Memory B cell (primary cell): ENCODE measurements around the gene FBXO24.
A peak's percentile ranks its signal among the peaks of the same experiment; 100 is the strongest.

Experiments used
- ATAC-seq: fragments of 150-1000 bp; cut with Tn5 transposase; 2 replicates; pipeline ENCODE4 v1.10.0; 2021; ENCODE audit warnings: low read depth, mild to moderate bottlenecking, moderate library complexity
- DNase-seq, 2 donors: peaks; one replicate each; pipeline ENCODE4 v3.0.0; 2022; ENCODE audit warnings: low spot score in 2 of 2
- H3K27ac Mint-ChIP-seq: one replicate; pipeline ENCODE4 v1.8.0; 2022; ENCODE audit warnings: mild to moderate bottlenecking, moderate library complexity, mixed read lengths
- H3K27me3 Mint-ChIP-seq: one replicate; pipeline ENCODE4 v1.8.0; 2022; ENCODE audit warnings: mixed read lengths
- H3K36me3 Mint-ChIP-seq: one replicate; pipeline ENCODE4 v1.8.0; 2022; ENCODE audit warnings: mild to moderate bottlenecking, mixed read lengths
- H3K4me1 Mint-ChIP-seq: one replicate; pipeline ENCODE4 v1.8.0; 2022; ENCODE audit warnings: mixed read lengths
- H3K4me3 Mint-ChIP-seq: one replicate; pipeline ENCODE4 v1.8.0; 2022; ENCODE audit warnings: mild to moderate bottlenecking, moderate library complexity, mixed read lengths
- H3K9me3 Mint-ChIP-seq: one replicate; pipeline ENCODE4 v1.8.0; 2022; ENCODE audit warnings: mixed read lengths

The FBXO24 gene

DNA sequence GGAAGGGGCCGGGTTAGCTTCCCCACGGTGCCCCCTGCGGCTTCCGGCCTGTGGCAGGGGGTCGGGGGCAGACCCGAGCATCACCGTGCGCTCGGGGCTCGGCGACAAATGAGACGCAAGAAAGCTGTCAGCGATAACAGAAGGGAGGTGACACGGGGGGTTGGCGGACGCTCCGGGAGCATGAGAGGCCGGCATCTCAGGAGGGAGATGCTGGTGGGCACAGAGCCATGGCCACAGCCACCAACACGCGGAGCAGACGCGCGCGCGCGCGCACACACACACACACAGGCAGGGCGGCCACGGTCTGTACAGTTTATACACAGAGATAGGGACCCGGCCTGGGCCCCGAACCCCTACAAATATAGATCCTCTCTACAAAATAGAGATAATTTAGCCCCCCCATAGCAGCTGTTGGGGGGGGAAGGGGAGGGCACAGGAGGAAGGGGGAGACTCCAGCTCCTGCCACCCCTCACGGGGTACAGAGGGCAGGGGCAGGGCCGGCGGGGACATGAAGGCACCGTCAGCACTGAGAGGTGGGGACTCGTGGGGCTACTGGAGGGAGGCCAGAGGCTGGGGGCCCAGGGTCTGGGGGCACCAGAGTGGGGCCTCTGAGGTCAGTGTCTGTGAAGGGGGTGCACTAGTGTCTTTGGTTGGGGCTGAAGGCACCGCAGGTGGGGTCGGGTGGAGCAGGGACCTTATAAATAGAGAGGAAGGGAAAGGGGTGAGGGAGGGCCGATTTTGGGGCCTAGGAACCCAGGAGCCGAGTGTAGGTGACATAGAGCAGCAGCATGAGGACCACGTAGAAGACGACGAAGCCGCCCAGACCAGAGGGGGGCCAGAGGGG, 11.5 kb upstream of the FBXO24 start:
- DNase-seq (no peak), ATAC-seq (no peak)
- Mint-ChIP-seq H3K27me3 (no peaks in the 10 kb centered on the region), H3K36me3 (peaks cover 30% of the 10 kb centered on the region), H3K9me3 (no peaks in the 10 kb centered on the region), H3K4me1 (peaks cover 5% of the 10 kb centered on the region), H3K4me3 (no peak overlapping the region), H3K27ac (no peak overlapping the region)

DNA sequence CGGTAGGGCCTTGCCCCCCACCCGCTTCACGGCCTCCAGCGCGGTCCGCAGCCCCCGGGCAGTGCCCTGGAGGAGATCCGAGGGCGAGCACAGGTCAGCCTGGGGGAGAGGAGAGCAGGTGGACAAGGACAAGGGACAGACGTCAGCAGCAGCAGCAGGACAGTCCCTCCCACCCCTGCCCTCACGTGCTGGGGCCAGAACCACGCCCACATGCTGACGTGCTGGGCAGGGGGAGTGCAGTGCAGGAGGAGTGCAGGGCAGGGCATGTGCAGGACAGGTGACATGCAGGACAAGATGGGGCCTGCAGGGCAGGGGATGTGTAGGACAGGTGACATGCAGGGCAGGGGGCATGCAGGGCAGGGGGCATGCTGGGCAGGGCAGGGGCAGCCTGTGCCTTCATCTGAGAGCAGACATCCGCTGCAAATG, 10.9 kb upstream of the FBXO24 start:
- no peak for ATAC-seq
- no peak overlapping the region for H3K4me3 Mint-ChIP-seq

DNA sequence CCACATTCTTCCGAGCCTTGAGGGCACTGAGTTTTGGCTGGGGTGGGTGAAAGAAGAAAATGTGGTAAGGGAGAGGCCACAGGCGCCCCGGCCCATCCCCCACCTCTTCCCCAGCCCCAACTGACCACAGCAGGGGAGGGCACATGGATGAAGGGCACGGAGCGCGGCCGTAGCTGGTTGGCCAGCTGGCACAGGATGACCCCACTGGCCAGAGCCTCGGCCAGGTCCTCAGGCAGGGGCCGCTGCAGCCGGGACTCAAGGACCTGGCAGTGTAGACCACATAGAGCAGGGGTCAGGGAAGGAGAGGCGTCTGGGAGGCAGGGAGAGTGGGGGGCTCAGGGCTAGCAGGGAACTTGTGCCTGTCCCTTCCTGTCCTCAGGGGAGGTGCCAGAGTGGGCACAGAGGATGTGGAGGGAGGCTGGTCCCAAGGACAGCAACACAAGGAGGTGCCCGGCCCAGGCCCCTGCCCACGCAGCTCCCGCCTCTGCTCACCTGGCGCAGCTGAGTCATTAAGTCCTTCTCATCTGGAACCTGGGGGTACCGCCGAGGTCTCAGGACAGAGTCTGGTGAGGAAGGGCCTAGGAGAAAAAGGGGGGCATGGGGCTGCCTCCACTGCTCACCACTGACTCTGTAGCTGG, 10.3 kb upstream of the FBXO24 start:
- Mint-ChIP-seq H3K27me3 (no peaks in the 10 kb centered on the region), H3K9me3 (no peaks in the 10 kb centered on the region), H3K27ac (no peak overlapping the region), H3K4me1 (peaks cover 4% of the 10 kb centered on the region), H3K4me3 (no peak overlapping the region), H3K36me3 (peaks cover 32% of the 10 kb centered on the region)
- ATAC-seq (no peak), DNase-seq (no peak)

More for the DNA sequence above, 10.9 kb upstream of the FBXO24 start:
- H3K36me3 Mint-ChIP-seq, result peaks cover 32% of the 10 kb centered on the region
- no peak overlapping the region for H3K27ac Mint-ChIP-seq
- no peak for DNase-seq
- H3K4me1 Mint-ChIP-seq, result peaks cover 4% of the 10 kb centered on the region
- H3K9me3 Mint-ChIP-seq, result no peaks in the 10 kb centered on the region
- no peaks in the 10 kb centered on the region for H3K27me3 Mint-ChIP-seq

DNA sequence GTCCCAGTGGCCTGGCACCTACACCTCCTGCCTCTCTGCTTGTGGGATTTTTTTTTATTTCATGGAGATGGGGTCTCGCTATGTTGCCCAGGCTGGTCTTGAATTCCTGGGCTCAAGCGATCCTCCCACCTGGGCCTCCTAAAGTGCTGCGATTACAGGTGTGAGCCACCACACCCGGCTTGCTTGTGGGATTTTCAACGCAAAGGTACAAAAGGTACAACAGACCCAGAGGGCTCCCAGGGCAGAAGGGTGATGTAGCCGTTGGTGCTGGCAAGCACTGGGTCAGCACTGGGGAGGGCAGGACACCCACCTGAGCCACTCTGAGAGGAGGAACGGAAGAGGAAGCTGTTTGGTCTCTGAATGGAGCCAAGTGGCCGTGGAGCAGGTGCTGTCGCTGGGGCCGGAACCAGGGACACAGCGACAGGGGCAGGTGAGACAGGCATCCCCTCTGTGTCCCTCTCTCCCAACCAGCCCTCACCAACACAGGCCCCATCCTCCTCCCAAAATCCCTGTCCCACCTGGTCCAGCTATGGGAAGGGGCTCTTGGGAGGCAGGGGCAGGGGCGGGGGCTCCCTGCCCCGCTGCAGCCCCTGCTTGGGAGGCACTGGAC, 9.6 kb upstream of the FBXO24 start:
- Mint-ChIP-seq H3K27me3 (no peaks in the 10 kb centered on the region), H3K36me3 (peaks cover 32% of the 10 kb centered on the region), H3K9me3 (no peaks in the 10 kb centered on the region), H3K4me1 (peaks cover 4% of the 10 kb centered on the region), H3K4me3 (no peak overlapping the region), H3K27ac (no peak overlapping the region)
- DNase-seq (no peak), ATAC-seq (no peak)

DNA sequence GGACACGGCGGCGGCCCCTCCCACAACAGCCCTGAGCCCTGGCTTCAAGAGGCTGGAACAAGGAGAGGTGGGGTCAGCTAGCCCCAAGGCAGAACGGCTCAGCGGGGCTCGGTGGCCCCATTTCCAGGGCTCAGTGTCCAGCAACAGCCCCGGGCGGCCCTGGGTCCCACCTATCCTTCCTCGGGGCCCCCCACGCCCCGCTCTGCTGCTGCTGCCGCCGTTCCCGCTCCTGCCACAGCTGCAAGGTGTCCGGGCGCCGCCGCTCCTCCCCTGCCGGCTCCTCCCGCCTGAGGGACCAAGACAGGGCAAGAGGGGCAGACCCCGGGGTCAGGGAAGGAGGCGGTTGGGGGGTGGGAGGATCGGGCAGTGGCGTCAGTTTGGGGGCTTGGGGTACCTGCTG, 9.0 kb upstream of the FBXO24 start:
- Mint-ChIP-seq H3K4me1 (peaks cover under 1% of the 10 kb centered on the region), H3K27ac (no peak overlapping the region), H3K36me3 (peaks cover 31% of the 10 kb centered on the region), H3K9me3 (no peaks in the 10 kb centered on the region), H3K4me3 (no peak overlapping the region), H3K27me3 (no peaks in the 10 kb centered on the region)
- no peak for ATAC-seq
- no peak for DNase-seq

DNA sequence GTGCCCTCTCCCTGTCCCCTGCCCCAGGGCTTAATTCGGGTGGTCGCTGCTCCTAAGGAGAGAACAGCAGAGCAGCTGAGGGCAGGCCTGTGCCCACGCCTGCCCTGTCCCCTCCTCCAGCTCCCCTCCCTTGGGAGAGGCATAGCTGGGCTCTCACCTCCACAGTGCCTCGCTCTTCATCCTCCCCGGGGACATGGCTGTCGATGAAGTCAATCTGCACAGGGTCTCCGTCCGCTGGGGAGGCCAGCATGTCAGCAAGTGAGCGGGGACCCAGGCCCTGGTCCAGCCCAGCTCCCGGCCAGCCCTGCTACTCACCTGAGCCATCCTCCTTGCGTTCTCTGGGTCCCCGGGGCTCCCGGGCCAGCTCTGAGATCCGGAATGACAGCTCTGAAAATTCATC, 8.6 kb upstream of the FBXO24 start:
- H3K36me3 Mint-ChIP-seq, result peaks cover 27% of the 10 kb centered on the region
- no peak for DNase-seq
- H3K4me1 Mint-ChIP-seq, result peaks cover 1% of the 10 kb centered on the region
- no peaks in the 10 kb centered on the region for H3K27me3 Mint-ChIP-seq
- no peaks in the 10 kb centered on the region for H3K9me3 Mint-ChIP-seq
- no peak for ATAC-seq
- no peak overlapping the region for H3K4me3 Mint-ChIP-seq
- no peak overlapping the region for H3K27ac Mint-ChIP-seq

DNA sequence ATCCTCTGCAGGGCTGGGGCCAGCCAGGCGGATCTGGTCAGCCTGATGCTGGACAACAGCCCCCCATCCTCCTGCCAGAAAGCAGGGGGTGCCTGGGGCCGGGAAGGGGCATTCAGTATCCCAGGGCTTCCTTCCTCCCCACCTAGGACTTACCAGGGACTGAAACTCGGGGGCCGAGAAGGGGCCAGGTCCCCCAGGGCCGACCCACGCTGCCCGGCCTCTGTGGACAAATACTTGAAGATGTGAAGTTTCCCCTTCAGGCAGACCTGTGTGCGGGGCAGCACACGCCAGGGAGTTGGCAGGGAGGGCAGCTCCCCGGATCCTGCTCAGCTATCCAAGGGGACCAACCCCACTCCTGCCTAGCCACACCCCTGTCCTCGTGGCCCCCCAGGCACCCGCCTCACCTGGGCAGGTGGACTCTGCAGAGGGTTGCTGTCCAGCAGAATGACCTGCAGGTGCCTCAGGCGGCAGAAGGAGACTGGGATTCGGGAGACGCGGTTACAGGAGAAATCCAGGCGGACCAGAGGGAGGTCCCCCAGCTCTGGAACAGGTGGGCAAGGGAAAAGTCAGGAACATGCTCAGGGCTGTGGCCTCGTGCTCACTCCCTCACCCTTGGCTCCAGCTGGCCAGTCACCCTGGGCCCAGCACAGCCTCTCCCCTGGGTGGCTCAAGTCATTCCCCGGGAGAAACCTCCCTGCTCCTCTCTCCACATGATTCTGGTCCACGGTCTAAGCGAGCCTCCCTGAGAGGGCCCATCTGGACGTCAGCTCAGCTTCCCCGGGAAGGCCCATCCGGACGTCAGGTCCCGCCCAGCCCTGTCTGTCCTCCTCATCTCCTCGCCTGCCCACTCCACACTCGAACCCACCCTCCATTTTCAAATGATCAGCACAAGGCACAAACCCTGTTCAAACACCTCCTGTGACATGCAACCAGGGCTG, 7.6 kb upstream of the FBXO24 start:
- peak overlapping the region; percentile 63 for H3K27ac Mint-ChIP-seq
- no peak for DNase-seq
- ATAC-seq, result no peak
- peaks cover 7% of the 10 kb centered on the region for H3K4me1 Mint-ChIP-seq
- H3K9me3 Mint-ChIP-seq, result no peaks in the 10 kb centered on the region
- H3K4me3 Mint-ChIP-seq, result no peak overlapping the region
- H3K36me3 Mint-ChIP-seq, result peaks cover 27% of the 10 kb centered on the region
- no peaks in the 10 kb centered on the region for H3K27me3 Mint-ChIP-seq

DNA sequence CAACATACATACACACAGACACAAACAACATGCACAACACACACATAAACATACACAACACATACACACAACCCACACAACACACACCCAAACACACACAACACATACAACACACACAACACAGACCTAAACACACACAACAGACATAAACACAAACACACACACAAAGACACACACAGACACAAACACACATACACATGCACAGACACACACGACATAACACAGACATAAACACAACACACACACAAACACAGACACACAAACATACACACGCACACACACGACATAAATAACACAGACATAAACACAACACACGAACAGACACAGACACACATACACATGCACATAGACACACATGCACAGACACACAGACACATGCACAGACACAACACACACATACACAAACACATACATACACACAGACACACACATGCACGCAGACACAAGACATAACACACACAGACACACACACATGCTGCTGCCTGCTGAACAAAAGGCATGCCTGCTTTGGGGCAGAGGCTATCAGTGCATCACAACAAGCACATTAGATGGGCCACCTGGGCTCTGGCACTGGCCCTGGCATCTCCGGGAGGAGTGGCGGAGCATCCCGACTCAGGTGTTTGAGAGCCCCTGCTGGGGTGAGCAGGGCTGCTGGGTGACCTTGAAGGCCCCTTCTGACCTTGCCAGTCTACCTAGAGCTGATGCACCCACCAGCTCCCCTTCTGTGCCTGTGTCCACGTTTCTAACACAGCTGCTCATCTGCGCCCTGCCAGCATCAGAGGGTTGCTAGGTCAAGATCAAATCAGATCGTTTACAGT, 5.5 kb upstream of the FBXO24 start:
- Mint-ChIP-seq H3K4me3 (no peak overlapping the region), H3K4me1 (peaks cover 26% of the 10 kb centered on the region), H3K36me3 (peaks cover 16% of the 10 kb centered on the region), H3K27ac (no peak overlapping the region), H3K9me3 (no peaks in the 10 kb centered on the region), H3K27me3 (no peaks in the 10 kb centered on the region)
- no peak for ATAC-seq
- no peak for DNase-seq

DNA sequence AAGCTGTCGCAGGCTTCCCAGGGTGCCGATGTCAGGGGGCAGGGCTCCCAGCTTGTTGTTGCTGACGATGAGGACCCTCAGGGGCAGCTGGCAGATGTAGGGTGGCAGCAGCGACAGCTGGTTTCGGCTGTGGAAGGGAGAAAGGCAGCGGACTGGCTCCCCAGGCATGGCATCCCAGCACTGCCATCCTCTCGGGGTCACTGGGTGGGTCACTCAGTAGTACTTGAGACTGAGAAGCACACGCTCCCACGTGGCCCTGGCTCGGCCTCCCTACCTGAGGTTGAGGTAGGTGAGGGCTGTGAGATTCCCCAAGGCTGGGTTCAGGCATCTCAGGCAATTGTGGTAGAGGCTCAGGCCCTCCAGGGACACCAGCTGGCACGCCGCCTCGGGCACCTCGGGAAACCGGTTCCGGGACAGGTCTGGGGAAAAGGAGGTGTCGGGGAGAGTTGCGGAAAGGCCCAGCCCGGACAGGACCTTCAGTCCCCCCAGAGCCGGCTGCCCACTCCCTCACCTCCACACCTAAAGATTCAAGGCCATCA, 4.0 kb upstream of the FBXO24 start:
- H3K4me3 Mint-ChIP-seq, result peak overlapping the region; percentile 60
- H3K9me3 Mint-ChIP-seq, result no peaks in the 10 kb centered on the region
- no peaks in the 10 kb centered on the region for H3K27me3 Mint-ChIP-seq
- no peak for DNase-seq
- H3K4me1 Mint-ChIP-seq, result peaks cover 28% of the 10 kb centered on the region
- H3K36me3 Mint-ChIP-seq, result peaks cover 7% of the 10 kb centered on the region
- ATAC-seq, result no peak
- peak overlapping the region; percentile 94 for H3K27ac Mint-ChIP-seq

DNA sequence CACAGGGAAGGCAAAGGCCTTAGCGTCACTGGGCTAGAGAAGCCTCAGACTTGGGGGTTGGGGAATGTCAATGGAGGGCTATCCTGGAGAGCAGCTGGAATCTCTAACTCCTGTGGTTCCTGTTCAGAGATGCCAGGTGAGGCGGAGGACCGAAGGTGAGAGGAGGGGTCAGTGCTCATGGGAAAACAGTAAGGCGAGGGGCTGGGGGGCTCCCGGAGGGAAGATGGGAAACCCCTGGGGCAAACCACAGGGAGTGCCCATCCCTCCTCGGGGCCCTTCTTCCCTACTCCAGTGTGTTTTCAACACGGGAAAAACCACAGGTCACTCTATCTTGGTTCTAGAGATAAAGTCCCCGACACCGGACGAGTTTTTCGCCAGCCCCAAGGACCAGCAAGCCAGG, 3.5 kb upstream of the FBXO24 start:
- ATAC-seq, result no peak
- Mint-ChIP-seq H3K4me3 (peak overlapping the region; percentile 60), H3K4me1 (peaks cover 28% of the 10 kb centered on the region), H3K36me3 (peaks cover 7% of the 10 kb centered on the region), H3K9me3 (no peaks in the 10 kb centered on the region), H3K27me3 (no peaks in the 10 kb centered on the region), H3K27ac (peak overlapping the region; percentile 94)
- no peak for DNase-seq

DNA sequence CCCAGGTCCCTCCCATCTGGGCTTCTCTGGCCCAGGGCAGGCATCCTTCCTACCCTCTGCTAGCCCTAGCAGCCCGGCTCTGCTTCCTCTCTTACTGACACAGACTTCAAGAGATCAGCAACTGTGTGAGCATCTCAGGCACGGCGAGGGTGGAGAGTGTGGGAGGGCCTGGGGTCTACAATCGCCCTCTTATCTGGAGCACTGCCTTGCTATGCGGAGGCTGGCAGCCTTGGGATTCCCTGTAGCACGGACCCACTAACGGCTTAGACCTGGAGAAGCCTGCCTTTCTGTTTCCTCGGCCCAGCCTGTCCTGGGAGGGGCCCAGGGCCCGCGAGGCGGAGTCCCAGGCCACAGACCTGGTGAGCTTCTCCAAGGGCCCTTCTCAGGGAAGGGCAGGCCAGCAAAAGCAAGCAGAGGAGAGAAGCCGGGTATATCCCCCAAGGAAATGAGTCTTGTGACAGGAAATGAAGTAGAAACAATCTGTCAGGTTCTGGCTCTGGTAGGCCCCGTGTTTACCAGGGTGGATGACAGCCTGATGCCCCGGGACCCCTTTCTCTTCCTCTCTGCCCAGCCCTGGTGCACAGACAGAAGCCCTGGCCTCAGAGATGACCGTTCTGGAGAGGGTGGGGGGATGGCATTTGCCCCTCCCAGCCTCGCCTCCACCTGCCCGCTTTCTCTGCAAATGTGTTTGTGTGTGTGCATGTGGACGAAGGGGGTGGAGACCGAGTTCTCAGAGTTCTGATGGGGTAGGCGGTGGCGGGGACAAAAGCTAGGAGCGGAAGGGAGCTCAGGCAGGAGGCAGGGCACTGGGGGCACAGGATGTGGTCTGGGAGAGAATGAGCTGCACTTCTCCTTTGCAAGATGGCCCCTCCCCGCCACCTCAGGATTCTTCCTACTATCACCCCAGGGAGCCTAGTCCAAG, 2.7 kb upstream of the FBXO24 start:
- Mint-ChIP-seq H3K4me3 (peak overlapping the region; percentile 95), H3K27ac (peak overlapping the region; percentile 94), H3K36me3 (peaks cover 7% of the 10 kb centered on the region), H3K9me3 (no peaks in the 10 kb centered on the region), H3K27me3 (no peaks in the 10 kb centered on the region), H3K4me1 (peaks cover 28% of the 10 kb centered on the region)
- DNase-seq, result peak; percentile 46 to 49
- peak; percentile 3 for ATAC-seq

DNA sequence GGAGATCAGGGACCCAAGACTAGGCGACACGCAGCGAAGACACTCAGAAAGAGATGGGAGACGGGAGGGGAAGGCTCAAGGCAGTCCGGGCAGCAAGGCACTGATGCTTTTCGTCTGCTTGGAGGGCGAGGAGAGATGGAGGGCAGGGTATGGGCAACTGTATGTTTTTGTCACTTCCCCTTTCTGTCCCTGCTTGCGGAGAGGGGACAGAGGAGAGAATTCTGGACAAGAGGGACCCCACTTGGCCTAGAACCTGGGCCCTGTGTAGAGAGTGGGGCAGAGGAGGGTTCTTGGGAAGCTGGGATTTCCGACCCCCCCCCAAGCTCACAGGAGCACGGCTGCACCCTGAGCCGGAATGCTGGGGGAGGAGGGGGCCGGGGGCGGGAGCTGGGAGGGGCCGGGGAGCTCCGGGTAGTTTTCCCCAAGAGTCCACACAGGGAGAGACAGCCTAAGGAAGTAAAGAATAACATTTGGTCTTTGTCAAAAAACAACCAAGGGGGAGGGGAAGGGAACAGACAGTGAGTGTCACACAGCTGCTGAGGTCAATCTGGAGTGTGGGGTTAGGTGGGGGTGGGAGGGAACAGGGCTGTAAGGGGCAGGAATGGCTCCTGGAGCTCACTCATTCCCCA, 2.0 kb upstream of the FBXO24 start:
- no peaks in the 10 kb centered on the region for H3K9me3 Mint-ChIP-seq
- ATAC-seq (no peak), DNase-seq (no peak)
- peak overlapping the region; percentile 95 for H3K4me3 Mint-ChIP-seq
- H3K27ac Mint-ChIP-seq, result peak overlapping the region; percentile 94
- peaks cover 3% of the 10 kb centered on the region for H3K36me3 Mint-ChIP-seq
- no peaks in the 10 kb centered on the region for H3K27me3 Mint-ChIP-seq
- peaks cover 28% of the 10 kb centered on the region for H3K4me1 Mint-ChIP-seq
